HCT116 (cell line): ENCODE results near the gene TMC8.

Source experiments
- ATF3 ChIP-seq: IDR thresholded peaks from 2 replicates; pipeline ENCODE4 v1.6.1; 2012
- CBX3 ChIP-seq: IDR thresholded peaks from 2 replicates; pipeline ENCODE4 v1.6.1; 2012; ENCODE audit warnings: low read depth
- ELF1 ChIP-seq: IDR thresholded peaks from 2 replicates; pipeline ENCODE4 v1.6.1; 2012; ENCODE audit warnings: low read depth, borderline replicate concordance
- EZH2 ChIP-seq: fragments of 200-600 bp; sonication (generic); IDR thresholded peaks from 2 replicates; pipeline ENCODE4 v1.6.1; 2017; ENCODE audit warnings: antibody characterized with exemption, mixed run types
- POLR2A ChIP-seq: IDR thresholded peaks from 2 replicates; pipeline ENCODE4 v1.7.0; 2011; ENCODE audit warnings: borderline replicate concordance; ENCODE audit not compliant: insufficient read depth, insufficient read length; ENCODE audit errors: extremely low read depth
- POLR2AphosphoS5 ChIP-seq: IDR thresholded peaks from 2 replicates; pipeline ENCODE4 v1.6.1; 2011; ENCODE audit warnings: mild to moderate bottlenecking, low read depth, low read length, moderate library complexity
- RAD21 ChIP-seq: IDR thresholded peaks from 2 replicates; pipeline ENCODE4 v1.6.1; 2012; ENCODE audit warnings: low read depth, mild to moderate bottlenecking
- SIN3A ChIP-seq: IDR thresholded peaks from 2 replicates; pipeline ENCODE4 v1.6.1; 2012; ENCODE audit warnings: low read depth
- SRF ChIP-seq: IDR thresholded peaks from 2 replicates; pipeline ENCODE4 v1.6.1; 2012; ENCODE audit warnings: low read depth
- TF ChIP-seq, protein P1 (sequence below), 3 experiments: fragments of 200-600 bp in 1 of 3; sonication (generic) in 1 of 3; IDR thresholded peaks in 2 of 3; conservative IDR thresholded peaks in 1 of 3; 2 replicates each; pipeline ENCODE4 v1.5.1; 2012 to 2017; ENCODE audit warnings: low read depth in 2 of 3, low read length in 2 of 3, antibody characterized with exemption in 1 of 3, borderline replicate concordance in 1 of 3, control low read depth in 1 of 3, mild to moderate bottlenecking in 1 of 3, mixed read lengths in 1 of 3, mixed run types in 1 of 3, moderate library complexity in 1 of 3; ENCODE audit not compliant: insufficient read depth in 1 of 3
- TF ChIP-seq, protein P2 (sequence below): IDR thresholded peaks from 2 replicates; pipeline ENCODE4 v1.6.1; 2012

DNA sequence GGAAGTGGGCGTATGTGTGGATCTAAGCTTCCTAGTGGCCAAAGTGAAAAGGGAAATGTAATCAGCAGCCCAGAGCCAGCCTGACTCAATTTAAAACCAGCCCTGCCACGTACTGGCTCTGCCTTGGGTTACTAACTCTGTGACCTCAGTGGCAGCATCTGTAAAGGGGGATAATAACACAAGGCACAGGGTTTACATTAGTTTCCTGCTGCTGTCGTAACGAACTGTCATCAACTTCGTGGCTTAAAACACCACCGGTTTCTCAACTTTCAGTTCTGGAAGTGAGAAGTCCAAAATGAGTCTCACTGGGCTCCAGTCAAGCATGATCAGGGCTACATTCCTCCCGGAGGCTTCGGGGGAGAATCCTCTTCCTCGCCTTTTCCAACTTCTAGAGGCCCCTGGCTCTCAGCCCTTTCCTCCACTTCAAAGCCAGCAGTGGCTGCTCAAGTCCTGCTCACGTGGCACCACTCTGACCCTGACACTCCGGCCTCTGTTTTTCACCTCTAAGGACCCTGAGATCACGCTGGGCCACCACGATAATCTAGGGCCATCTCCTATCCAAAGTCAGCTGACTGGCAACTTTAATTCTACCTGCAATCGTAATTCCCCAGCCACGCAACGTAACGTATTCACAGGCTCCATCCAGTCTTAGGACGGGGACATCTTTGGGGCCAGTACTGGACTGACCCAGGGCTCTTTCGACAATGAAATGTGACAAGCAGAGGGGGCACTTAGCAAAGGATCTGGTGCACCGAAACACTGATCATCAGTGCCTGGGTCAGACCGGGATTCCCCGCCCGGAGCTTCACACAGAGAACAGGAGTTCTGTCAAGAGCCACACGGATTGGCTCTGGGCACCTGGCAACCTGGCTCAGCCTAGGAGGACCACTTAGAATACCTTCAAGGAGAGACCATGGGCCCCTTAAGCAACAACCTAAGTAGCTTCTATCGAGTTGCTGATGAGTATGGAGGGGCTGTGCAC, 16.5 kb upstream of the TMC8 start:
- TF ChIP-seq, protein P1, sequence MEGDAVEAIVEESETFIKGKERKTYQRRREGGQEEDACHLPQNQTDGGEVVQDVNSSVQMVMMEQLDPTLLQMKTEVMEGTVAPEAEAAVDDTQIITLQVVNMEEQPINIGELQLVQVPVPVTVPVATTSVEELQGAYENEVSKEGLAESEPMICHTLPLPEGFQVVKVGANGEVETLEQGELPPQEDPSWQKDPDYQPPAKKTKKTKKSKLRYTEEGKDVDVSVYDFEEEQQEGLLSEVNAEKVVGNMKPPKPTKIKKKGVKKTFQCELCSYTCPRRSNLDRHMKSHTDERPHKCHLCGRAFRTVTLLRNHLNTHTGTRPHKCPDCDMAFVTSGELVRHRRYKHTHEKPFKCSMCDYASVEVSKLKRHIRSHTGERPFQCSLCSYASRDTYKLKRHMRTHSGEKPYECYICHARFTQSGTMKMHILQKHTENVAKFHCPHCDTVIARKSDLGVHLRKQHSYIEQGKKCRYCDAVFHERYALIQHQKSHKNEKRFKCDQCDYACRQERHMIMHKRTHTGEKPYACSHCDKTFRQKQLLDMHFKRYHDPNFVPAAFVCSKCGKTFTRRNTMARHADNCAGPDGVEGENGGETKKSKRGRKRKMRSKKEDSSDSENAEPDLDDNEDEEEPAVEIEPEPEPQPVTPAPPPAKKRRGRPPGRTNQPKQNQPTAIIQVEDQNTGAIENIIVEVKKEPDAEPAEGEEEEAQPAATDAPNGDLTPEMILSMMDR (IDR thresholded peaks at IDR 0.05 in 2 of 3, conservative IDR thresholded peaks at IDR 0.05 in 1 of 3; ENCODE audit: borderline replicate concordance in 1 of 3, insufficient read depth in 1 of 3, low read depth in 2 of 3, low read length in 2 of 3) = no peak
- TF ChIP-seq RAD21 (no peak), POLR2AphosphoS5 (no peak; the same call in 1 of the 2 replicates), EZH2 (no peak), ELF1 (no peak), ATF3 (no peak), SIN3A (no peak), POLR2A (no peak), SRF (no peak), CBX3 (no peak)
- TF ChIP-seq, protein P2, sequence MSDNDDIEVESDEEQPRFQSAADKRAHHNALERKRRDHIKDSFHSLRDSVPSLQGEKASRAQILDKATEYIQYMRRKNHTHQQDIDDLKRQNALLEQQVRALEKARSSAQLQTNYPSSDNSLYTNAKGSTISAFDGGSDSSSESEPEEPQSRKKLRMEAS = no peak
